DND-41 (cell line): ENCODE measurements around the gene CTBP1.

Source experiments
- CTCF ChIP-seq: IDR thresholded peaks from 2 replicates; pipeline ENCODE4 v1.5.1; 2012; ENCODE audit warnings: borderline replicate concordance, low read length, moderate library complexity, mild to moderate bottlenecking; ENCODE audit not compliant: poor library complexity, severe bottlenecking; ENCODE audit errors: extremely low read depth
- EZH2 ChIP-seq: IDR thresholded peaks from 3 replicates; pipeline ENCODE4 v1.6.1; 2012; ENCODE audit warnings: borderline replicate concordance, low read depth, mild to moderate bottlenecking, moderate library complexity, low read length, inconsistent platforms; ENCODE audit not compliant: severe bottlenecking

GRCh38 chr4:1193206-1194009, 55.5 kb downstream of the CTBP1 start:
- no peak for TF ChIP-seq CTCF
- no peak for TF ChIP-seq EZH2
